Measurements from ENCODE around the gene ITGB8. TPM values are rescaled to one million over a fixed set of nuclear protein-coding genes. Genes with fewer than 3 reads are reported as not detected.

The ITGB8 gene
- total RNA-seq, 3 donors from 2014 or later, result 0.10 to 0.19 (median 0.11) TPM

GRCh38 chr7:20424500-20424899 is 93.8 kb downstream of the ITGB8 start:
- DNase-seq, result no peak
- peaks cover 3% of the 10 kb centered on the region for H3K9me3 Mint-ChIP-seq

GRCh38 chr7:20430664-20431063 is 100.0 kb downstream of the ITGB8 start:
- no peak for ATAC-seq

More at GRCh38 chr7:20424500-20424899, 93.8 kb downstream of the ITGB8 start:
- H3K4me3 Mint-ChIP-seq, result no peak overlapping the region
- H3K36me3 Mint-ChIP-seq (ENCODE audit: insufficient read depth), result no peaks in the 10 kb centered on the region
- no peaks in the 10 kb centered on the region for H3K27me3 Mint-ChIP-seq (ENCODE audit: low read depth)
- ATAC-seq, result no peak
- no peaks in the 10 kb centered on the region for H3K4me1 Mint-ChIP-seq (ENCODE audit: low read depth)

GRCh38 chr7:20431146-20431545 is 100.4 kb downstream of the ITGB8 start:
- DNase-seq (no peak), ATAC-seq (no peak)
- H3K4me3 Mint-ChIP-seq, result no peak overlapping the region
- no peaks in the 10 kb centered on the region for H3K9me3 Mint-ChIP-seq
- peaks cover 2% of the 10 kb centered on the region for H3K27me3 Mint-ChIP-seq (ENCODE audit: low read depth)
- no peaks in the 10 kb centered on the region for H3K36me3 Mint-ChIP-seq (ENCODE audit: insufficient read depth)
- no peaks in the 10 kb centered on the region for H3K4me1 Mint-ChIP-seq (ENCODE audit: low read depth)

More at GRCh38 chr7:20430664-20431063, 100.0 kb downstream of the ITGB8 start:
- no peaks in the 10 kb centered on the region for H3K9me3 Mint-ChIP-seq
- H3K4me1 Mint-ChIP-seq (ENCODE audit: low read depth), result no peaks in the 10 kb centered on the region
- no peak overlapping the region for H3K4me3 Mint-ChIP-seq
- no peaks in the 10 kb centered on the region for H3K36me3 Mint-ChIP-seq (ENCODE audit: insufficient read depth)
- H3K27me3 Mint-ChIP-seq (ENCODE audit: low read depth), result peaks cover 2% of the 10 kb centered on the region
- no peak for DNase-seq

GRCh38 chr7:20432071-20432470 is 101.4 kb downstream of the ITGB8 start:
- no peaks in the 10 kb centered on the region for H3K36me3 Mint-ChIP-seq (ENCODE audit: insufficient read depth)
- ATAC-seq (no peak), DNase-seq (no peak)
- H3K9me3 Mint-ChIP-seq, result no peaks in the 10 kb centered on the region
- H3K27me3 Mint-ChIP-seq (ENCODE audit: low read depth), result peaks cover 2% of the 10 kb centered on the region
- H3K4me1 Mint-ChIP-seq (ENCODE audit: low read depth), result no peaks in the 10 kb centered on the region
- H3K4me3 Mint-ChIP-seq, result no peak overlapping the region

- H3K36me3 Mint-ChIP-seq (ENCODE audit: insufficient read depth), result no peaks in the 10 kb centered on the region
- no peak overlapping the region for H3K4me3 Mint-ChIP-seq
- no peak for DNase-seq
- no peaks in the 10 kb centered on the region for H3K9me3 Mint-ChIP-seq
- H3K27me3 Mint-ChIP-seq (ENCODE audit: low read depth), result no peaks in the 10 kb centered on the region
- no peaks in the 10 kb centered on the region for H3K4me1 Mint-ChIP-seq (ENCODE audit: low read depth)
- ATAC-seq, result no peak
Measured at GRCh38 chr7:20435305-20435704, 104.6 kb downstream of the ITGB8 start.

GRCh38 chr7:20438248-20438647 is 107.5 kb downstream of the ITGB8 start:
- peaks cover 7% of the 10 kb centered on the region for H3K9me3 Mint-ChIP-seq
- no peaks in the 10 kb centered on the region for H3K4me1 Mint-ChIP-seq (ENCODE audit: low read depth)
- DNase-seq (no peak), ATAC-seq (no peak)
- H3K4me3 Mint-ChIP-seq, result no peak overlapping the region
- no peaks in the 10 kb centered on the region for H3K27me3 Mint-ChIP-seq (ENCODE audit: low read depth)
- H3K36me3 Mint-ChIP-seq (ENCODE audit: insufficient read depth), result no peaks in the 10 kb centered on the region

GRCh38 chr7:20438694-20439376 is 108.1 kb downstream of the ITGB8 start:
- ATAC-seq (no peak), DNase-seq (no peak)
- H3K27me3 Mint-ChIP-seq (ENCODE audit: low read depth), result no peaks in the 10 kb centered on the region
- no peak overlapping the region for H3K4me3 Mint-ChIP-seq
- H3K9me3 Mint-ChIP-seq, result peaks cover 7% of the 10 kb centered on the region
- H3K4me1 Mint-ChIP-seq (ENCODE audit: low read depth), result no peaks in the 10 kb centered on the region
- H3K36me3 Mint-ChIP-seq (ENCODE audit: insufficient read depth), result no peaks in the 10 kb centered on the region

GRCh38 chr7:20439416-20440185 is 108.9 kb downstream of the ITGB8 start:
- no peak for ATAC-seq

GRCh38 chr7:20440472-20441105 is 109.9 kb downstream of the ITGB8 start:
- no peak for ATAC-seq
- no peaks in the 10 kb centered on the region for H3K27me3 Mint-ChIP-seq (ENCODE audit: low read depth)
- H3K36me3 Mint-ChIP-seq (ENCODE audit: insufficient read depth), result no peaks in the 10 kb centered on the region
- H3K9me3 Mint-ChIP-seq, result peaks cover 13% of the 10 kb centered on the region
- H3K4me3 Mint-ChIP-seq, result no peak overlapping the region
- DNase-seq, result no peak
- H3K4me1 Mint-ChIP-seq (ENCODE audit: low read depth), result no peaks in the 10 kb centered on the region

More at GRCh38 chr7:20439416-20440185, 108.9 kb downstream of the ITGB8 start:
- Mint-ChIP-seq H3K4me1 (ENCODE audit: low read depth) (no peaks in the 10 kb centered on the region), H3K27me3 (ENCODE audit: low read depth) (no peaks in the 10 kb centered on the region), H3K4me3 (no peak overlapping the region), H3K36me3 (ENCODE audit: insufficient read depth) (no peaks in the 10 kb centered on the region), H3K9me3 (peaks cover 7% of the 10 kb centered on the region)
- DNase-seq, result no peak

GRCh38 chr7:20441346-20441745 is 110.6 kb downstream of the ITGB8 start:
- DNase-seq (no peak), ATAC-seq (no peak)
- no peaks in the 10 kb centered on the region for H3K27me3 Mint-ChIP-seq (ENCODE audit: low read depth)
- H3K36me3 Mint-ChIP-seq (ENCODE audit: insufficient read depth), result no peaks in the 10 kb centered on the region
- no peaks in the 10 kb centered on the region for H3K4me1 Mint-ChIP-seq (ENCODE audit: low read depth)
- H3K9me3 Mint-ChIP-seq, result peaks cover 14% of the 10 kb centered on the region
- no peak overlapping the region for H3K4me3 Mint-ChIP-seq

- peaks cover 14% of the 10 kb centered on the region for H3K9me3 Mint-ChIP-seq
Measured at GRCh38 chr7:20441991-20442441, 111.3 kb downstream of the ITGB8 start.

GRCh38 chr7:20442951-20443350 is 112.3 kb downstream of the ITGB8 start:
- H3K27me3 Mint-ChIP-seq (ENCODE audit: low read depth), result no peaks in the 10 kb centered on the region
- no peaks in the 10 kb centered on the region for H3K4me1 Mint-ChIP-seq (ENCODE audit: low read depth)
- peaks cover 14% of the 10 kb centered on the region for H3K9me3 Mint-ChIP-seq
- no peak for DNase-seq
- H3K4me3 Mint-ChIP-seq, result no peak overlapping the region
- ATAC-seq, result no peak
- no peaks in the 10 kb centered on the region for H3K36me3 Mint-ChIP-seq (ENCODE audit: insufficient read depth)

More at GRCh38 chr7:20441991-20442441, 111.3 kb downstream of the ITGB8 start:
- no peaks in the 10 kb centered on the region for H3K27me3 Mint-ChIP-seq (ENCODE audit: low read depth)
- no peak overlapping the region for H3K4me3 Mint-ChIP-seq
- H3K4me1 Mint-ChIP-seq (ENCODE audit: low read depth), result no peaks in the 10 kb centered on the region
- no peaks in the 10 kb centered on the region for H3K36me3 Mint-ChIP-seq (ENCODE audit: insufficient read depth)
- DNase-seq (no peak), ATAC-seq (no peak)

- ATAC-seq (no peak), DNase-seq (no peak)
- no peak overlapping the region for H3K4me3 Mint-ChIP-seq
- H3K9me3 Mint-ChIP-seq, result peaks cover 14% of the 10 kb centered on the region
- H3K27me3 Mint-ChIP-seq (ENCODE audit: low read depth), result no peaks in the 10 kb centered on the region
- H3K36me3 Mint-ChIP-seq (ENCODE audit: insufficient read depth), result no peaks in the 10 kb centered on the region
- H3K4me1 Mint-ChIP-seq (ENCODE audit: low read depth), result no peaks in the 10 kb centered on the region
Measured at GRCh38 chr7:20444030-20444800, 113.5 kb downstream of the ITGB8 start.
